WTC11 (cell line): ENCODE results near the gene HIPK2. TPM values are rescaled to one million over a fixed set of nuclear protein-coding genes. Genes with fewer than 3 reads are reported as not detected.

ENCODE experiments used
- ATAC-seq: fragments of 200-7000 bp; cut with Tn5 transposase; 2 replicates; pipeline ENCODE4 v1.10.0; 2021; ENCODE audit warnings: mild to moderate bottlenecking, moderate library complexity
- CTCF ChIA-PET: fragments of 300-600 bp; sonication (Branson Sonifier 250); formaldehyde crosslinking; loops from one replicate; lab custom pipeline; 2021; ENCODE audit warnings: antibody characterized with exemption; lab: Charles Lee
- POLR2A ChIA-PET: fragments of 350-600 bp; sonication (Branson Sonifier 250); formaldehyde crosslinking; loops from one replicate; lab custom pipeline; 2021; ENCODE audit warnings: antibody characterized with exemption; lab: Charles Lee
- DNase-seq: peaks from one replicate; pipeline ENCODE4 v3.0.0; 2021; ENCODE audit warnings: low spot score
- H3K27ac Mint-ChIP-seq: 2 replicates; pipeline ENCODE4 v1.8.0; 2021; ENCODE audit warnings: mixed read lengths
- H3K27me3 Mint-ChIP-seq: 2 replicates; pipeline ENCODE4 v1.8.0; 2021; ENCODE audit warnings: low read depth, mild to moderate bottlenecking, moderate library complexity, mixed read lengths
- H3K36me3 Mint-ChIP-seq: 2 replicates; pipeline ENCODE4 v1.8.0; 2021; ENCODE audit warnings: mixed read lengths
- H3K4me1 Mint-ChIP-seq: 2 replicates; pipeline ENCODE4 v1.8.0; 2022; ENCODE audit warnings: mixed read lengths
- H3K4me3 Mint-ChIP-seq: 2 replicates; pipeline ENCODE4 v1.8.0; 2021; ENCODE audit warnings: mild to moderate bottlenecking, moderate library complexity, mixed read lengths
- H3K9me3 Mint-ChIP-seq: 2 replicates; pipeline ENCODE4 v1.8.0; 2021; ENCODE audit warnings: mixed read lengths
- CREM ChIP-seq: sonication (generic); formaldehyde crosslinking; IDR thresholded peaks from 2 replicates; pipeline ENCODE4 v1.8.1; 2022; ENCODE audit warnings: mild to moderate bottlenecking, missing genetic modification reagents, moderate library complexity
- JUN ChIP-seq: sonication (generic); formaldehyde crosslinking; IDR thresholded peaks from 2 replicates; pipeline ENCODE4 v1.8.0; 2023; ENCODE audit warnings: mild to moderate bottlenecking, missing genetic modification reagents
- KAT7 ChIP-seq: sonication (generic); formaldehyde crosslinking; IDR thresholded peaks from 2 replicates; pipeline ENCODE4 v1.8.1; 2023; ENCODE audit warnings: missing genetic modification reagents, mild to moderate bottlenecking, borderline replicate concordance
- OVOL2 ChIP-seq: fragments of 250-450 bp; sonication (Bioruptor Pico); IDR thresholded peaks from 2 replicates; pipeline ENCODE4 v1.9.0; 2021; ENCODE audit warnings: mild to moderate bottlenecking, borderline replicate concordance
- SP1 ChIP-seq: sonication (generic); formaldehyde crosslinking; conservative IDR thresholded peaks from 2 replicates; pipeline ENCODE4 v1.8.1; 2022; ENCODE audit warnings: missing genetic modification reagents
- TEAD4 ChIP-seq: sonication (generic); formaldehyde crosslinking; IDR thresholded peaks from 2 replicates; pipeline ENCODE4 v1.8.0; 2022; ENCODE audit warnings: mild to moderate bottlenecking, missing genetic modification reagents
- ZNF121 ChIP-seq: sonication (generic); formaldehyde crosslinking; IDR thresholded peaks from 2 replicates; pipeline ENCODE4 v1.8.0; 2023; ENCODE audit warnings: missing genetic modification reagents
- ZNF416 ChIP-seq: fragments of 250-450 bp; sonication (Bioruptor Pico); IDR thresholded peaks from 2 replicates; pipeline ENCODE4 v1.9.0; 2021; ENCODE audit warnings: mild to moderate bottlenecking, inconsistent platforms
- ZNF423 ChIP-seq: fragments of 250-450 bp; sonication (Bioruptor Pico); IDR thresholded peaks from 2 replicates; pipeline ENCODE4 v2.1.2; 2022; ENCODE audit warnings: mild to moderate bottlenecking, moderate library complexity
- total RNA-seq: library from RNA; stranded (reverse); gene quantifications from 3 replicates; pipeline ENCODE4 v1.2.3, GENCODE V29; 2021
- TF ChIP-seq, protein P1 (sequence below): sonication (generic); formaldehyde crosslinking; IDR thresholded peaks from 2 replicates; pipeline ENCODE4 v1.8.0; 2022; ENCODE audit warnings: mild to moderate bottlenecking, missing genetic modification reagents
- TF ChIP-seq, protein P2 (sequence below): sonication (generic); formaldehyde crosslinking; IDR thresholded peaks from 2 replicates; pipeline ENCODE4 v1.8.1; 2023; ENCODE audit warnings: mild to moderate bottlenecking, moderate library complexity, missing genetic modification reagents
- TF ChIP-seq, protein P3 (sequence below): sonication (generic); formaldehyde crosslinking; IDR thresholded peaks from 2 replicates; pipeline ENCODE4 v1.8.1; 2023; ENCODE audit warnings: mild to moderate bottlenecking, missing genetic modification reagents, moderate library complexity
- TF ChIP-seq, protein P4 (sequence below): sonication (generic); formaldehyde crosslinking; IDR thresholded peaks from 2 replicates; pipeline ENCODE4 v1.8.0; 2023; ENCODE audit warnings: missing genetic modification reagents

HIPK2 gene
- total RNA-seq, 1 experiment from 2014 or later: 25.3 TPM

DNA sequence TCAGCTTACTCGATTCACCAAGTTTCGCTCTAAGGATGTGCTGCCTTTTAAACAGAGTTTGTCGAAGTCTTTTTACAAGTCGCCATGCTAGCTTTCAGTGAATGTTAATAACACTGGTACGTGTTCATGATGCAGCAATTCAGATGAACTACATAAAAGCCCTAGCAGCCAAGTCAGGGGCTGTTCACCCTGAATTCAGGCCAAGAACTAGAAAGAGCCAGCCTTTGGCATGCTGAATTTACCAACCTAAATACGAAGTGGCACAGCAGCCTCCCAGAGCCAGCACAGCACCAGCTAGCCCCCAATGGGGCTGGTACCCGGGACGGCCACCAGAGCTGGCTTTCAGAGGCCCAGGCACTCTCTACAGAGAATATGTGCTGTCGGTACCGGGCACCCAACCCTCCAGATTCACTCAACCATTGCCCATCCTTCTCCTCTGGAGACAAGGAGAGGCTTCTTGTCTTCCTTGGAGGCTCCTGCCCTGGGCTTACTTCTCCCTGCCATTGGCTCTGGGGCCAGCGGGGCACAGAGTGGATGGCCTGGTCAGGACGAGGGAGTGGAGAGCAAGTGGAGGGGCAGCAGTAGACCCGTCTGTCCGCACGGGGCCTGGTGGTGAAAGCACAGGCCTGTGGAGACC lies 64.2 kb downstream of the HIPK2 start:
- TF ChIP-seq TEAD4 (CRISPR knock-in tag) (no peak), ZNF416 (CRISPR knock-in tag) (no peak), SP1 (CRISPR knock-in tag) (no peak), KAT7 (CRISPR knock-in tag) (no peak), JUN (CRISPR knock-in tag) (no peak)
- TF ChIP-seq, all 79 proteins: peak for 0
- DNase-seq: no peak
- Mint-ChIP-seq H3K27ac (peak overlapping the region; percentile 95), H3K9me3 (0 out of 2 replicates have a peak, but pooled peaks cover 4% of the 10 kb centered on the region), H3K36me3 (peaks cover 19% of the 10 kb centered on the region), H3K4me1 (peaks cover 39% of the 10 kb centered on the region), H3K27me3 (no peaks in the 10 kb centered on the region), H3K4me3 (no peak overlapping the region)
- ATAC-seq: peak; percentile 6
- CTCF ChIA-PET: interaction anchor here (1.0 to 3.5 kb wide), 8 partner anchors 24 to 292 kb away, joined by 3 to 14 read pairs (median 5); no protein-coding TSS in a partner anchor
- POLR2A ChIA-PET: no interaction called here

DNA sequence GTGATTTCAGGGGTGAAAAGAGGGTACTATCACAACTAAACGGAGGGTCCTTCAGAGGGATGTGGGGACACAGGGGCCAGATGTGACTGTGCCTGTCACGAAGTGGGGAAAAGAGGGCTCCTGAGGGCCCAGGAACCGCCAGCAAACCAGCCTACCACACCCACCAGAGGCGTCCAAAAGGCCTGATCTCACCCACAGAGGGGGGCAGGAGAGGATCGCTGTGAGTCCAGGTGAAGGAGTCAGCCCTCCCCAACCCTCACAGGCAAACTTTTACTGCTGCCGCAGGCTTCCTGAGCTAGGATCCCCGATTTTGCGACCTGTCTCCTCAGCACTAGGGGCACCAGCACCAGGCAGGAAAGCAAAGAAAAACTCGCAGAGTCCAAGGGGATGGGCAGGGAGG lies 64.7 kb downstream of the HIPK2 start:
- no peak for TF ChIP-seq CREM (CRISPR knock-in tag)
- TF ChIP-seq, protein P1, sequence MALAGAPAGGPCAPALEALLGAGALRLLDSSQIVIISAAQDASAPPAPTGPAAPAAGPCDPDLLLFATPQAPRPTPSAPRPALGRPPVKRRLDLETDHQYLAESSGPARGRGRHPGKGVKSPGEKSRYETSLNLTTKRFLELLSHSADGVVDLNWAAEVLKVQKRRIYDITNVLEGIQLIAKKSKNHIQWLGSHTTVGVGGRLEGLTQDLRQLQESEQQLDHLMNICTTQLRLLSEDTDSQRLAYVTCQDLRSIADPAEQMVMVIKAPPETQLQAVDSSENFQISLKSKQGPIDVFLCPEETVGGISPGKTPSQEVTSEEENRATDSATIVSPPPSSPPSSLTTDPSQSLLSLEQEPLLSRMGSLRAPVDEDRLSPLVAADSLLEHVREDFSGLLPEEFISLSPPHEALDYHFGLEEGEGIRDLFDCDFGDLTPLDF (CRISPR knock-in tag): no peak
- TF ChIP-seq, protein P2, sequence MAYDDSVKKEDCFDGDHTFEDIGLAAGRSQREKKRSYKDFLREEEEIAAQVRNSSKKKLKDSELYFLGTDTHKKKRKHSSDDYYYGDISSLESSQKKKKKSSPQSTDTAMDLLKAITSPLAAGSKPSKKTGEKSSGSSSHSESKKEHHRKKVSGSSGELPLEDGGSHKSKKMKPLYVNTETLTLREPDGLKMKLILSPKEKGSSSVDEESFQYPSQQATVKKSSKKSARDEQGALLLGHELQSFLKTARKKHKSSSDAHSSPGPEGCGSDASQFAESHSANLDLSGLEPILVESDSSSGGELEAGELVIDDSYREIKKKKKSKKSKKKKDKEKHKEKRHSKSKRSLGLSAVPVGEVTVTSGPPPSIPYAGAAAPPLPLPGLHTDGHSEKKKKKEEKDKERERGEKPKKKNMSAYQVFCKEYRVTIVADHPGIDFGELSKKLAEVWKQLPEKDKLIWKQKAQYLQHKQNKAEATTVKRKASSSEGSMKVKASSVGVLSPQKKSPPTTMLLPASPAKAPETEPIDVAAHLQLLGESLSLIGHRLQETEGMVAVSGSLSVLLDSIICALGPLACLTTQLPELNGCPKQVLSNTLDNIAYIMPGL (CRISPR knock-in tag): no peak
- TF ChIP-seq, protein P3, sequence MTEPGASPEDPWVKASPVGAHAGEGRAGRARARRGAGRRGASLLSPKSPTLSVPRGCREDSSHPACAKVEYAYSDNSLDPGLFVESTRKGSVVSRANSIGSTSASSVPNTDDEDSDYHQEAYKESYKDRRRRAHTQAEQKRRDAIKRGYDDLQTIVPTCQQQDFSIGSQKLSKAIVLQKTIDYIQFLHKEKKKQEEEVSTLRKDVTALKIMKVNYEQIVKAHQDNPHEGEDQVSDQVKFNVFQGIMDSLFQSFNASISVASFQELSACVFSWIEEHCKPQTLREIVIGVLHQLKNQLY (CRISPR knock-in tag): no peak
- TF ChIP-seq, protein P4, sequence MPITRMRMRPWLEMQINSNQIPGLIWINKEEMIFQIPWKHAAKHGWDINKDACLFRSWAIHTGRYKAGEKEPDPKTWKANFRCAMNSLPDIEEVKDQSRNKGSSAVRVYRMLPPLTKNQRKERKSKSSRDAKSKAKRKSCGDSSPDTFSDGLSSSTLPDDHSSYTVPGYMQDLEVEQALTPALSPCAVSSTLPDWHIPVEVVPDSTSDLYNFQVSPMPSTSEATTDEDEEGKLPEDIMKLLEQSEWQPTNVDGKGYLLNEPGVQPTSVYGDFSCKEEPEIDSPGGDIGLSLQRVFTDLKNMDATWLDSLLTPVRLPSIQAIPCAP (CRISPR knock-in tag): no peak
- no peak for TF ChIP-seq ZNF121
- TF ChIP-seq, all 79 proteins: peak for 0
- H3K4me3 Mint-ChIP-seq: no peak overlapping the region
- peaks cover 19% of the 10 kb centered on the region for H3K36me3 Mint-ChIP-seq
- 0 out of 2 replicates have a peak, but pooled peaks cover 4% of the 10 kb centered on the region for H3K9me3 Mint-ChIP-seq
- DNase-seq (no peak), ATAC-seq (peak; percentile 14; the same call in 1 of the 2 replicates)
- H3K27ac Mint-ChIP-seq: 0 out of 2 replicates have a peak overlapping the region, but pooled peaks have one; percentile 78
- H3K27me3 Mint-ChIP-seq: no peaks in the 10 kb centered on the region
- CTCF ChIA-PET: interaction anchor here (0.6 to 3.5 kb wide), 8 partner anchors 13 to 293 kb away, joined by 3 to 14 read pairs (median 5); no protein-coding TSS in a partner anchor
- H3K4me1 Mint-ChIP-seq: peaks cover 39% of the 10 kb centered on the region
- POLR2A ChIA-PET: no interaction called here

DNA sequence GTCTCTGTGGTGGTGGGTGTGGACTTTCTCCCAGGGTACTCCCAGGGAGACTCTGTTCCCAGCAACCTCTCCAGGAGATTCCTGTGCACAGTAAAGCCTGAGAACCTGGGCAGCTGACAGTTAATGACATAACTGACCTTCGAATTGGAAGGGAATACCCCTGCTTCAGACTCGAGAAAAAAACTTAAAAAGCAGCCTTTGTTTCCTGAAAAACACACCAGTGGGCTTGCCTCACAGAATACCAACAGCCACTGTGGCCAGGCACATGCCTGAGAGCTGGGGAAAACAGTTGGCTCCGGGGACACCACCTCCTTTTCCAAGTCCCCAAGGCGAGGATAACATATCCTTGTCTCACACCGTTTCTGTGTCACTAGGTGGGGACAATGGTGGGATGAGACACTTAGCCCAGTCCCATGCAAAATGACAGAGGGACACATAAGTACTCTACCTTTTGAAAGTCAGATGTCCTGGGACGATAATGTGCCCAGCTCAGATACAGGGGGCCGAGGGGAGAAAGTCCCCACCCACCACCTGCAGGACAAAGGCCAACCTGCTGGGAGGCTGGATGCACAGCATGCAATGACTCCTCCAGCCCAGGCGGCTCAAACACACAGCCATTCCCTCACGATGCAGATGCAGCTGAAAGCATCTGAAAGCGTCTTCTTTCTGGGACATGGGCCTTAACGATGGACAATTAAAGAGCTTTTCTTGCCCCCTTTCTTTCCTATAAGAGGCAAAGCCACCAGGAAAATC lies 65.6 kb downstream of the HIPK2 start:
- peak overlapping the region; percentile 78 for H3K27ac Mint-ChIP-seq
- ATAC-seq (peak; percentile 57), DNase-seq (no peak)
- no peaks in the 10 kb centered on the region for H3K27me3 Mint-ChIP-seq
- 0 out of 2 replicates have a peak overlapping the region, but pooled peaks have one; percentile 20 for H3K4me3 Mint-ChIP-seq
- CTCF ChIA-PET: interaction anchor here (0.6 to 3.5 kb wide), 7 partner anchors 12 to 294 kb away, joined by 3 to 14 read pairs (median 5); no protein-coding TSS in a partner anchor
- H3K36me3 Mint-ChIP-seq: peaks cover 19% of the 10 kb centered on the region
- peaks cover 39% of the 10 kb centered on the region for H3K4me1 Mint-ChIP-seq
- POLR2A ChIA-PET: no interaction called here
- TF ChIP-seq ZNF423 (CRISPR knock-in tag): peak; percentile 29; the same call in 1 of the 2 replicates
- no peak for TF ChIP-seq OVOL2
- H3K9me3 Mint-ChIP-seq: 0 out of 2 replicates have a peak, but pooled peaks cover 4% of the 10 kb centered on the region
